Panc1 (cell line): Measurements from ENCODE around the gene FKBP9. TPM values are rescaled to one million over a fixed set of nuclear protein-coding genes. Genes with fewer than 3 reads are reported as not detected.
"Not testable (repeated sequence)": the region's sequence is repeated elsewhere in the genome, so short reads cannot be mapped to it uniquely, and the experiment has no call there.

Experiments
- ATAC-seq: fragments of 200-7000 bp; cut with Tn5 transposase; 2 replicates; pipeline ENCODE4 v1.9.1; 2020; ENCODE audit warnings: mild to moderate bottlenecking, moderate library complexity
- BruUV-seq: library from RNA; stranded (reverse); fragments of 400-500 nt; replicated peaks from 2 replicates; lab custom pipeline; 2021; lab: Mats Ljungman, UMichigan
- CTCF ChIA-PET: fragments of 300-600 bp; sonication (Branson Sonifier 250); formaldehyde crosslinking; loops from one replicate; lab custom pipeline; 2022; ENCODE audit warnings: antibody characterized with exemption; lab: Charles Lee
- POLR2A ChIA-PET: fragments of 300-600 bp; sonication (Branson Sonifier 250); formaldehyde crosslinking; loops from one replicate; lab custom pipeline; 2022; ENCODE audit warnings: antibody characterized with exemption; lab: Charles Lee
- DNase-seq: peaks from one replicate; pipeline ENCODE4 v3.0.0-alpha.2; 2010; ENCODE audit warnings: low read depth, low spot score
- H3K27ac ChIP-seq: 2 replicates; pipeline ENCODE4 v1.5.1; 2011; ENCODE audit warnings: mild to moderate bottlenecking, low read length, inconsistent platforms
- H3K27me3 ChIP-seq: fragments of 200-500 bp; sonication (Bioruptor generic); 2 replicates; pipeline ENCODE4 v1.6.0; 2014; ENCODE audit warnings: low read length, inconsistent platforms; ENCODE audit not compliant: control insufficient read depth, insufficient read depth
- H3K36me3 ChIP-seq: fragments of 200-500 bp; sonication (Bioruptor generic); 2 replicates; pipeline ENCODE4 v1.5.1; 2014; ENCODE audit warnings: inconsistent platforms, mild to moderate bottlenecking, low read length, moderate library complexity; ENCODE audit not compliant: control insufficient read depth, insufficient read depth
- H3K4me1 ChIP-seq: 2 replicates; pipeline ENCODE4 v1.5.1; 2011; ENCODE audit warnings: inconsistent platforms, mild to moderate bottlenecking, low read length, moderate library complexity; ENCODE audit not compliant: control insufficient read depth, insufficient read depth
- H3K4me3 ChIP-seq, 2 experiments: 2 replicates each; pipeline ENCODE4 v1.5.1; 2011 to 2012; ENCODE audit warnings: low read depth in 2 of 2, low read length in 2 of 2, mild to moderate bottlenecking in 2 of 2, inconsistent platforms in 1 of 2, moderate library complexity in 1 of 2
- H3K9me3 ChIP-seq: fragments of 200-500 bp; sonication (Bioruptor generic); 2 replicates; pipeline ENCODE4 v1.5.1; 2014; ENCODE audit warnings: low read depth, mild to moderate bottlenecking, inconsistent platforms, low read length, moderate library complexity; ENCODE audit not compliant: control insufficient read depth, insufficient read depth
- CTCF ChIP-seq: fragments of 450-650 bp; IDR thresholded peaks from 2 replicates; pipeline ENCODE4 v1.5.1; 2017; ENCODE audit warnings: mild to moderate bottlenecking
- POLR2AphosphoS5 ChIP-seq: IDR thresholded peaks from 2 replicates; pipeline ENCODE4 v1.6.1; 2012; ENCODE audit warnings: mild to moderate bottlenecking, low read depth, low read length, moderate library complexity
- REST ChIP-seq, 2 experiments: IDR thresholded peaks; 2 replicates each; pipeline ENCODE4 v1.6.1; 2011 to 2012; ENCODE audit warnings: low read depth in 2 of 2, control low read depth in 1 of 2, low read length in 1 of 2, mild to moderate bottlenecking in 1 of 2, moderate library complexity in 1 of 2; ENCODE audit not compliant: insufficient read depth in 1 of 2
- SIN3A ChIP-seq: IDR thresholded peaks from 2 replicates; pipeline ENCODE4 v1.6.1; 2012; ENCODE audit warnings: low read depth, mild to moderate bottlenecking, low read length, moderate library complexity, borderline replicate concordance; ENCODE audit not compliant: insufficient read depth
- TCF7L2 ChIP-seq: IDR thresholded peaks from 2 replicates; pipeline ENCODE4 v1.6.1; 2011; ENCODE audit warnings: mild to moderate bottlenecking, low read depth, low read length, inconsistent platforms
- in situ Hi-C: cut with HindIII; loops from 2 replicates; pipeline ENCODE4 v1.10.0; 2016; ENCODE audit warnings: low sequenced_read_pairs, low pct_unique_long_range_greater_than_20kb
- intact Hi-C: fragments of 100-400 bp; cut with micrococcal nuclease; formaldehyde crosslinking; loops from one replicate; pipeline ENCODE4 v1.10.0; 2022; ENCODE audit not compliant: unreplicated experiment
- total RNA-seq: library from RNA; stranded (reverse); gene quantifications from one replicate; pipeline ENCODE4 v1.2.1, GENCODE V29; 2021; ENCODE audit not compliant: unreplicated experiment

FKBP9 gene
- total RNA-seq, 1 experiment from 2014 or later = 183 TPM

- TSS peak; percentile 69 for BruUV-seq
- peaks cover 3% of the 10 kb centered on the region; the same call in 1 of the 2 replicates for H3K36me3 ChIP-seq
- DNase-seq (no peak), ATAC-seq (peak; percentile 25)
- H3K4me3 ChIP-seq = peak overlapping the region; percentile 92 to 95
- H3K4me1 ChIP-seq = peaks cover 10% of the 10 kb centered on the region
- in situ Hi-C loops (no loop called here), intact Hi-C loops (loop anchor here (5.0 to 10.0 kb wide), 2 partner anchors 86 to 149 kb away; partner anchors contain the start of gene RP9)
- no peaks in the 10 kb centered on the region for H3K9me3 ChIP-seq
- no peaks in the 10 kb centered on the region for H3K27me3 ChIP-seq
- ChIA-PET CTCF (interaction anchor here (0.5 kb wide), 1 partner anchor 94 kb away, joined by 4 read pairs; no protein-coding TSS in a partner anchor), POLR2A (interaction anchor here (0.6 kb wide), 1 partner anchor 26 kb away, joined by 14 read pairs; no protein-coding TSS in a partner anchor)
- H3K27ac ChIP-seq = peak overlapping the region; percentile 98
- TF ChIP-seq CTCF = no peak
- no peak for TF ChIP-seq TCF7L2
- TF ChIP-seq POLR2AphosphoS5 = no peak
- TF ChIP-seq REST (IDR thresholded peaks at IDR 0.05; ENCODE audit: insufficient read depth in 1 of 2, low read depth in 2 of 2, low read length in 1 of 2) = no peak
- no peak for TF ChIP-seq SIN3A
These were observed 1.1 kb downstream of the FKBP9 start for GRCh38 chr7:32958046-32959025.

GRCh38 chr7:32963880-32964301 is 6.7 kb downstream of the FKBP9 start:
- H3K4me1 ChIP-seq, H3K9me3 ChIP-seq, CTCF ChIA-PET, intact Hi-C loops, DNase-seq, H3K4me3 ChIP-seq, H3K27ac ChIP-seq, H3K27me3 ChIP-seq, H3K36me3 ChIP-seq, BruUV-seq, in situ Hi-C loops: not testable (repeated sequence)
- ATAC-seq = 0 out of 2 replicates have a peak, but pooled peaks have one; percentile 3
- POLR2A ChIA-PET = interaction anchor here (0.6 kb wide), 1 partner anchor 35 kb away, joined by 3 read pairs; no protein-coding TSS in a partner anchor
